Vagina (tissue), 2 donors: Measurements from ENCODE around the gene PHF21B.

Source experiments
- CTCF ChIP-seq, 3 experiments: fragments of 450-650 bp in 2 of 3; fragments of 200-600 bp in 1 of 3; sonication (generic) in 1 of 3; IDR thresholded peaks; one replicate each; pipeline ENCODE4 v1.5.1; 2017 to 2019; ENCODE audit warnings: antibody characterized with exemption in 3 of 3, mild to moderate bottlenecking in 2 of 3, moderate library complexity in 2 of 3
- POLR2AphosphoS5 ChIP-seq, 2 donors: sonication (generic); formaldehyde crosslinking; IDR thresholded peaks; one replicate each; pipeline ENCODE4 v1.9.0; 2017; ENCODE audit warnings: antibody characterized with exemption in 2 of 2, mild to moderate bottlenecking in 2 of 2, low read depth in 1 of 2; ENCODE audit not compliant: insufficient read depth in 1 of 2

GRCh38 chr22:44934454-44934735 lies 75.4 kb downstream of the PHF21B start:
- TF ChIP-seq CTCF (IDR thresholded peaks at IDR 0.05) (no peak), POLR2AphosphoS5 (IDR thresholded peaks at IDR 0.05; ENCODE audit: insufficient read depth in 1 of 2, low read depth in 1 of 2) (no peak)
